Stimulated activated CD4-positive, alpha-beta T cell treated with anti-CD3 and anti-CD28 coated beads, TNF-alpha, amount 100 ng/mL, for 48 hours (primary cell): Measurements from ENCODE around the gene FAHD1.
"Not testable (repeated sequence)": the region's sequence is repeated elsewhere in the genome, so short reads cannot be mapped to it uniquely, and the experiment has no call there.

Experiments used
- DNase-seq, 3 donors: peaks; one replicate each; pipeline ENCODE4 v3.0.0-alpha.2; 2020; ENCODE audit warnings: low read depth in 3 of 3

Gene FAHD1

GRCh38 chr16:1789643-1790045 is 37.4 kb upstream of the FAHD1 start:
- no peak for DNase-seq

GRCh38 chr16:1790261-1790610 is 36.8 kb upstream of the FAHD1 start:
- no peak for DNase-seq

GRCh38 chr16:1790611-1791255 is 36.3 kb upstream of the FAHD1 start:
- no peak for DNase-seq

- DNase-seq, result no peak
Observed at GRCh38 chr16:1791256-1791942, 35.6 kb upstream of the FAHD1 start.

GRCh38 chr16:1791943-1792812 is 34.8 kb upstream of the FAHD1 start:
- no peak for DNase-seq

- DNase-seq, result no peak
Observed at GRCh38 chr16:1792836-1793577, 34.0 kb upstream of the FAHD1 start.

GRCh38 chr16:1793578-1794220 is 33.3 kb upstream of the FAHD1 start, which contains the start of gene IGFALS:
Gene IGFALS (minus strand): TSS chr16:1793705. CDS start chr16:1793652, 53 bp downstream.
- DNase-seq, result no peak

- DNase-seq, result no peak
Observed at GRCh38 chr16:1794221-1794871, 32.7 kb upstream of the FAHD1 start.

GRCh38 chr16:1794908-1795666 is 31.9 kb upstream of the FAHD1 start:
- DNase-seq, result no peak

- not testable (repeated sequence) for DNase-seq
Observed at GRCh38 chr16:1799263-1799662, 27.7 kb upstream of the FAHD1 start.

GRCh38 chr16:1800701-1801100 is 26.3 kb upstream of the FAHD1 start:
- no peak for DNase-seq

GRCh38 chr16:1807626-1808025 is 19.4 kb upstream of the FAHD1 start:
- DNase-seq, result no peak

- no peak for DNase-seq
Observed at GRCh38 chr16:1808691-1809090, 18.3 kb upstream of the FAHD1 start.

GRCh38 chr16:1809281-1809801 is 17.7 kb upstream of the FAHD1 start:
- DNase-seq, result no peak

GRCh38 chr16:1810106-1810505 is 16.9 kb upstream of the FAHD1 start:
- no peak for DNase-seq

GRCh38 chr16:1810536-1810935 is 16.5 kb upstream of the FAHD1 start:
- DNase-seq, result no peak

- DNase-seq, result peak; percentile 35 to 57 (median 55)
Observed at GRCh38 chr16:1812732-1813163, 14.3 kb upstream of the FAHD1 start.

GRCh38 chr16:1815461-1815860 is 11.5 kb upstream of the FAHD1 start:
- DNase-seq, result no peak

GRCh38 chr16:1816396-1817275 is 10.4 kb upstream of the FAHD1 start:
- no peak for DNase-seq
